CD4-positive, CD25-positive, alpha-beta regulatory T cell (primary cell): ENCODE data around the gene BFSP2. TPM values are rescaled to one million over a fixed set of nuclear protein-coding genes. Genes with fewer than 3 reads are reported as not detected.

Experiments
- ATAC-seq, 2 donors: fragments of 150-1000 bp; cut with Tn5 transposase; one replicate each; pipeline ENCODE4 v1.10.0; 2021; ENCODE audit warnings: low read depth in 2 of 2, moderate number of reproducible peaks in 2 of 2, moderate library complexity in 1 of 2
- DNase-seq, 3 donors: peaks; one replicate each; pipeline versions ENCODE4 v3.0.0 to v3.0.0-alpha.2; 2012 to 2022; ENCODE audit warnings: mixed read lengths in 1 of 3
- H3K27ac ChIP-seq: one replicate; pipeline ENCODE4 v1.7.0; 2013; ENCODE audit warnings: mild to moderate bottlenecking, low read length; ENCODE audit not compliant: insufficient read depth, poor library complexity, severe bottlenecking
- H3K27me3 ChIP-seq: one replicate; pipeline ENCODE4 v1.7.0; 2013; ENCODE audit warnings: low read length; ENCODE audit not compliant: control insufficient read depth, insufficient read depth
- H3K36me3 ChIP-seq: one replicate; pipeline ENCODE4 v1.7.0; 2013; ENCODE audit warnings: mild to moderate bottlenecking, low read length, moderate library complexity; ENCODE audit not compliant: control insufficient read depth, insufficient read depth
- H3K4me1 ChIP-seq: 2 replicates; pipeline ENCODE4 v1.7.0; 2013; ENCODE audit warnings: mild to moderate bottlenecking, low read length; ENCODE audit not compliant: insufficient read depth, control insufficient read depth, poor library complexity, severe bottlenecking
- H3K4me3 ChIP-seq: one replicate; pipeline ENCODE4 v1.7.0; 2013; ENCODE audit warnings: low read depth, mild to moderate bottlenecking, low read length, moderate library complexity
- H3K9me3 ChIP-seq, 2 experiments: 1 replicate in 1 of 2; 2 replicates in 1 of 2; pipeline ENCODE4 v1.7.0; 2013; ENCODE audit warnings: low read length in 2 of 2, mild to moderate bottlenecking in 1 of 2, moderate library complexity in 1 of 2; ENCODE audit not compliant: control insufficient read depth in 2 of 2
- H3K27ac Mint-ChIP-seq, 3 donors: one replicate each; pipeline ENCODE4 v1.8.0; 2020 to 2022; ENCODE audit warnings: mild to moderate bottlenecking in 3 of 3, mixed read lengths in 3 of 3, moderate library complexity in 2 of 3
- H3K27me3 Mint-ChIP-seq: one replicate; pipeline ENCODE4 v1.8.0; 2022; ENCODE audit warnings: mild to moderate bottlenecking, mixed read lengths
- H3K36me3 Mint-ChIP-seq: one replicate; pipeline ENCODE4 v1.8.0; 2020; ENCODE audit warnings: mixed read lengths
- H3K4me1 Mint-ChIP-seq, 4 donors: one replicate each; pipeline ENCODE4 v1.8.0; 2020 to 2022; ENCODE audit warnings: mixed read lengths in 4 of 4, mild to moderate bottlenecking in 1 of 4
- H3K4me3 Mint-ChIP-seq, 4 donors: one replicate each; pipeline ENCODE4 v1.8.0; 2020 to 2022; ENCODE audit warnings: mild to moderate bottlenecking in 4 of 4, mixed read lengths in 4 of 4, moderate library complexity in 3 of 4
- H3K9me3 Mint-ChIP-seq, 7 donors: one replicate each; pipeline ENCODE4 v1.8.0; 2020 to 2022; ENCODE audit warnings: mixed read lengths in 7 of 7, mild to moderate bottlenecking in 3 of 7, moderate library complexity in 2 of 7
- polyA plus RNA-seq, 4 donors: library from polyadenylated mRNA; unstranded; fragments of 300-500 nt; fragmentation: Illumina TruSeq; gene quantifications; one replicate each; pipeline ENCODE4 v1.2.3, GENCODE V29; 2021
- total RNA-seq: library from RNA; stranded (reverse); gene quantifications from one replicate; pipeline ENCODE4 v1.2.3, GENCODE V29; 2022

The BFSP2 gene
- total and polyA plus RNA-seq, 5 donors from 2014 or later = 6.6 to 41.1 (median 20.4) TPM

DNA sequence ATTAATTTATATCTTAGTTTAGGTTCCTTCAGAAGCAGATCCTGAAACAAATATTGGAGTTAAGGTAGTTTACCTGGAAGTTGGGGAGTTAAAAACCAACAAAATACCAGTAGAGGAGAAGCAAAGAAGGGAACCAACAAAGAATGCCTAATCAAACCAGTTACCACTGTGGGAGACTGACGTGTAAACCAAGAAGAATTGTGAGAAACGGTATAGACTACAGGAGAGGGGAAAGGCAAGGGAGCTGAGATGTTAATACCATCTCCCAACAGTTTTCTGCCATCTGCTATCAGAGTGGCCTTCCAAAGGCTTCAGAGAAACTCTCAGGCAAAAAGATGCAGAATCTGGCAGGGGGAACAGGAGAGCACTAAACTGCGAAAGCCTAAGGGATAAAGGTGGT lies 53.5 kb downstream of the BFSP2 start:
- Histone ChIP-seq H3K4me1 (peaks cover 16% of the 10 kb centered on the region), H3K4me3 (no peak overlapping the region), H3K36me3 (no peaks in the 10 kb centered on the region), H3K27me3 (no peaks in the 10 kb centered on the region), H3K9me3 (no peaks in the 10 kb centered on the region), H3K27ac (no peak overlapping the region)
- H3K36me3 Mint-ChIP-seq = no peaks in the 10 kb centered on the region
- ATAC-seq (no peak), DNase-seq (no peak)
- no peaks in the 10 kb centered on the region for H3K27me3 Mint-ChIP-seq
- H3K27ac Mint-ChIP-seq = no peak overlapping the region
- H3K9me3 Mint-ChIP-seq = peaks cover 0 to 1% (median 0%) of the 10 kb centered on the region in 7 donors
- no peak overlapping the region for H3K4me3 Mint-ChIP-seq
- peaks cover 12 to 20% (median 15%) of the 10 kb centered on the region in 4 donors for H3K4me1 Mint-ChIP-seq

- Mint-ChIP-seq H3K4me3 (no peak overlapping the region), H3K9me3 (peaks cover 0 to 1% (median 0%) of the 10 kb centered on the region in 7 donors), H3K4me1 (peaks cover under 1 to 8% (median 4%) of the 10 kb centered on the region in 4 donors), H3K36me3 (no peaks in the 10 kb centered on the region), H3K27me3 (no peaks in the 10 kb centered on the region), H3K27ac (no peak overlapping the region)
- Histone ChIP-seq H3K27ac (no peak overlapping the region), H3K27me3 (no peaks in the 10 kb centered on the region), H3K9me3 (no peaks in the 10 kb centered on the region), H3K36me3 (no peaks in the 10 kb centered on the region), H3K4me3 (no peak overlapping the region), H3K4me1 (no peaks in the 10 kb centered on the region)
- ATAC-seq (no peak), DNase-seq (no peak)
These were observed 55.4 kb downstream of the BFSP2 start for GRCh38 chr3:133455281-133455680.

DNA sequence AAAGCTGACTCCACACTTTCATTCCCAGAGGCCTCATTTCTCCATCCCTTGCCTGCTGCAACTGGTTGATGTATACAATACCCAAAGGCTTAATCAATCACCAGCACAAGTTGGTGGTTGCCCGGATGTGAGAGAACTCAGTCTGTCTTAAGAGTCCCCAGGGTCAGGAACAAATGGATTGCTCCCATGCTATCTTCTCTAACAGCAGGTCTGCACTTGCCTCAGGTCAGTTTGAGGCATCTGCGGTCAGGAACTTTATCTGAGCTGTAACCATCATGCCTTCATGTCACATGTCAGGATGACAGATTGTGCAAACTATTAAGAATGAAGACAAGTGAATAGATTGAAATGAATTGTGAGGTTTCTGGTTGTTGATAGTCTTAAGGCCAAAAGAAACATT lies 56.1 kb downstream of the BFSP2 start:
- ATAC-seq (no peak), DNase-seq (no peak)
- Histone ChIP-seq H3K27me3 (no peaks in the 10 kb centered on the region), H3K36me3 (no peaks in the 10 kb centered on the region), H3K9me3 (no peaks in the 10 kb centered on the region), H3K4me1 (peaks cover 2% of the 10 kb centered on the region), H3K4me3 (no peak overlapping the region), H3K27ac (no peak overlapping the region)
- Mint-ChIP-seq H3K4me3 (no peak overlapping the region), H3K27ac (no peak overlapping the region), H3K27me3 (no peaks in the 10 kb centered on the region), H3K4me1 (peaks cover 3 to 13% (median 5%) of the 10 kb centered on the region in 4 donors), H3K36me3 (no peaks in the 10 kb centered on the region), H3K9me3 (peaks cover 0 to 1% (median 0%) of the 10 kb centered on the region in 7 donors)

GRCh38 chr3:133457025-133457424 lies 57.2 kb downstream of the BFSP2 start:
- Histone ChIP-seq H3K4me3 (no peak overlapping the region), H3K4me1 (peaks cover 7% of the 10 kb centered on the region), H3K27me3 (no peaks in the 10 kb centered on the region), H3K36me3 (no peaks in the 10 kb centered on the region), H3K27ac (no peak overlapping the region), H3K9me3 (no peaks in the 10 kb centered on the region)
- peaks cover 10 to 19% (median 12%) of the 10 kb centered on the region in 4 donors for H3K4me1 Mint-ChIP-seq
- H3K9me3 Mint-ChIP-seq = peaks cover 0 to 1% (median 0%) of the 10 kb centered on the region in 7 donors
- H3K27me3 Mint-ChIP-seq = no peaks in the 10 kb centered on the region
- H3K4me3 Mint-ChIP-seq = no peak overlapping the region
- H3K27ac Mint-ChIP-seq = no peak overlapping the region
- DNase-seq = no peak
- H3K36me3 Mint-ChIP-seq = no peaks in the 10 kb centered on the region
- ATAC-seq = no peak

DNA sequence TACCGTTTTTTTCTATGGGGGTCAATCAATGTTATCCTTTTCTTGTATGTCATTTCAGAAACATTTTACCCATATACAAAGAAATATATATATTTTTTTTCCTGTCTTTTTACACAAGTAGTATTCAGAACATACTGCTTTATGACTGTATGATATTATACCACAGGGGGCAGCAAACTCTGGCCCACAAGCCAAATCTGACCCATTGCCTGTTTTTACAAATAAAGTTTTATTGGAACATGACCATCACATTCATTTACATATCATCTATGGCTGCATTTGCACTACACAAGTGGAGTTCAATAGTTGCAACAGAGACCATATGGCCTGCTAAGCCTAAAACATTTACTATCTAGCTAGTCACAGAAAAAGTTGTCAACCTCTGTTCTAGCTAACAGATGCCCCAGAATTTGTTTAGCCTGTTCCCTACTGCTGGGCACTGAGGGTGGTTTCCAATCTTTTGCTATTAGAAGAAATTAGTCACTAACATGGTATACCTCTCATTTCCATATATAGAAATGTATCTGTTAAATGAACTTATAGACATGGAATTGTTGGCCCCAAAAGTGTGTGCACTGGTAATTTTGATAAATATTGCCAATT lies 57.7 kb downstream of the BFSP2 start:
- DNase-seq (peak in 1 of 3 donors; percentile 52), ATAC-seq (no peak)
- Mint-ChIP-seq H3K9me3 (peaks cover 0 to 1% (median 0%) of the 10 kb centered on the region in 7 donors), H3K36me3 (no peaks in the 10 kb centered on the region), H3K4me3 (no peak overlapping the region), H3K4me1 (peaks cover 8 to 20% (median 12%) of the 10 kb centered on the region in 4 donors), H3K27ac (no peak overlapping the region), H3K27me3 (no peaks in the 10 kb centered on the region)
- no peaks in the 10 kb centered on the region for H3K36me3 ChIP-seq
- H3K4me1 ChIP-seq = peaks cover 7% of the 10 kb centered on the region
- no peak overlapping the region for H3K4me3 ChIP-seq
- no peaks in the 10 kb centered on the region for H3K9me3 ChIP-seq
- H3K27ac ChIP-seq = no peak overlapping the region
- no peaks in the 10 kb centered on the region for H3K27me3 ChIP-seq

- DNase-seq = no peak
- H3K36me3 ChIP-seq = no peaks in the 10 kb centered on the region
- no peak for ATAC-seq
These were observed 59.5 kb downstream of the BFSP2 start for GRCh38 chr3:133459400-133459799.

DNA sequence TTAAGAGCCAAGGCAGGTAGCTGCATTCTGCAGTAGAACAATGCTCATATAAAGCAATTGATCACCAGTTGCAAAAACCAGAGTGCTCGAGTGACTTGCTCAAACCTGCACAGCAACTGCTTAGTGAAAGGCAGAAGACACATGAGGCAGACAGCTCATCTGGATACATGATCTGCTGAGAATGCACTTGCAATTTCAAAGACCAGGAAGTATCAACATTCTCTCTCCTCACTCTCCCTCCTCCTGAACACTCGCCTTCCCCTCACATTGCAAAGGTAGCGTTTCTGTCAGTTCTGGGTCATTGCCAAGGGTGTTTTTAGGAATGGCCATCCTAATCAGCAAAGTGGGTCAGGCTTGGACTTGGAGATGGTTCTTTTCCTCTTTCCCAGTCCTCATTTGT lies 61.0 kb downstream of the BFSP2 start:
- peak in 1 of 2 donors; percentile 37 for ATAC-seq
- no peaks in the 10 kb centered on the region for H3K27me3 Mint-ChIP-seq
- H3K27ac Mint-ChIP-seq = peak overlapping the region in 2 of 3 donors; percentile 44 to 83

More at GRCh38 chr3:133459400-133459799, 59.5 kb downstream of the BFSP2 start:
- Histone ChIP-seq H3K4me3 (no peak overlapping the region), H3K27ac (no peak overlapping the region), H3K9me3 (no peaks in the 10 kb centered on the region), H3K4me1 (peaks cover 7% of the 10 kb centered on the region), H3K27me3 (no peaks in the 10 kb centered on the region)
- H3K4me1 Mint-ChIP-seq = peaks cover 10 to 34% (median 21%) of the 10 kb centered on the region in 4 donors
- peaks cover 0 to 1% (median 0%) of the 10 kb centered on the region in 7 donors for H3K9me3 Mint-ChIP-seq
- no peak overlapping the region for H3K4me3 Mint-ChIP-seq
- peaks cover 3% of the 10 kb centered on the region for H3K36me3 Mint-ChIP-seq
- H3K27me3 Mint-ChIP-seq = no peaks in the 10 kb centered on the region
- no peak overlapping the region for H3K27ac Mint-ChIP-seq

DNA sequence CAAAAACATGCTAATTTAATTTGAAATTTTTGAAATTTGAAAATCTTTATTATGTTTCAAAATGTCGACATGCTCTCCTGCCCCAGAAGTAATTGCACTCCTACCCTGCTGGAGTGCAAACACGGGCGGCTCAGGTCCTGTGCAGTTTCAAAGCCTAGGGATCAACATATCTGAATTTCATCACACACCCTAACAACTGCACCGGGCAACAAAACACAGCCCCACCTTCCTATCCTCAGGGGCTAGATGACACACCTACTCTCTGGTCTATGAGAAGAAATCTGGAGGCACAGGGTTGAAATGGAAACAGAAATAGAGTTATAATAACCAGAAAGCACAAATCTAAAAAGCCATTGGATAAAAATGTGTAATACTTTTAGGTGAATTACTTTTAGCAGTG lies 61.4 kb downstream of the BFSP2 start:
- H3K27me3 Mint-ChIP-seq = no peaks in the 10 kb centered on the region
- no peak overlapping the region for H3K4me3 Mint-ChIP-seq

More for the DNA sequence above, 61.0 kb downstream of the BFSP2 start:
- Histone ChIP-seq H3K9me3 (no peaks in the 10 kb centered on the region), H3K4me3 (peak overlapping the region; percentile 32), H3K36me3 (no peaks in the 10 kb centered on the region), H3K4me1 (peaks cover 7% of the 10 kb centered on the region), H3K27me3 (no peaks in the 10 kb centered on the region), H3K27ac (no peak overlapping the region)
- DNase-seq = peak in 1 of 3 donors; percentile 55
- Mint-ChIP-seq H3K9me3 (peaks cover 0 to 1% (median 0%) of the 10 kb centered on the region in 7 donors), H3K4me1 (peaks cover 10 to 34% (median 22%) of the 10 kb centered on the region in 4 donors), H3K36me3 (peaks cover 3% of the 10 kb centered on the region), H3K4me3 (no peak overlapping the region)

More for the DNA sequence above, 61.4 kb downstream of the BFSP2 start:
- Histone ChIP-seq H3K4me1 (peaks cover 8% of the 10 kb centered on the region), H3K27me3 (no peaks in the 10 kb centered on the region), H3K36me3 (no peaks in the 10 kb centered on the region), H3K4me3 (no peak overlapping the region), H3K9me3 (no peaks in the 10 kb centered on the region), H3K27ac (no peak overlapping the region)
- Mint-ChIP-seq H3K27ac (peak overlapping the region in 2 of 3 donors; percentile 76 to 83), H3K9me3 (peaks cover 0 to 1% (median 0%) of the 10 kb centered on the region in 7 donors), H3K36me3 (peaks cover 3% of the 10 kb centered on the region), H3K4me1 (peaks cover 10 to 34% (median 22%) of the 10 kb centered on the region in 4 donors)
- ATAC-seq (no peak), DNase-seq (no peak)
